Bone marrow (tissue), 2 donors: ENCODE data around the gene FOXP3.

Experiments
- DNase-seq, 2 donors: peaks; one replicate each; lab custom pipeline; 2025; lab: John Stamatoyannopoulos, UW

The FOXP3 gene

DNA sequence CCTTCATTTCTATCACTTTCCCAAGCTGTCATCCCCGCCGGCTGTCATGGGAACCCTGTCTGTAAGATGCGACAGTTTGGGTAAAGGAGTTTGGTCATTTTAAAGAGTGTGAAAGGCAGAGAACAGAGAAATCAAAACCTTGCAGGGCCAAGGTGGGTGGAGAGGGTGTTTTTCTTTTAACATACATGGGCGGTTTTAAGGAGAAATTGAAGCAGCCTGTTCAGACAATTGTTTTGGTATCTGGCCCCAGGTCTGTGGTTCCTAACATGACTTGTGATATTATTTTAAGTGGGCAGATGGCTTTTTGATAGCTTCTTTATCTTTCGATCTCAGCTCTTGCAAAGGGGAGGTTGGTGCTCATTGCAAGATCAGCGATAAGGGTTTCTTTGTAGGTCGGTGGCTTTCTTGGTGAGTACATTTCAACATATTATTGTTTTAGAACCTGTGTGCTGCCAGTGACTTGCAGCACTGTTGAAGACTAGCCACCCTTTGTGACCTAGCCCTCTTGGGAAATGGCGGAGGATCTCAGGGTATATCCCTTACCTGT is 8.7 kb upstream of the FOXP3 start:
- DNase-seq, result no peak

DNA sequence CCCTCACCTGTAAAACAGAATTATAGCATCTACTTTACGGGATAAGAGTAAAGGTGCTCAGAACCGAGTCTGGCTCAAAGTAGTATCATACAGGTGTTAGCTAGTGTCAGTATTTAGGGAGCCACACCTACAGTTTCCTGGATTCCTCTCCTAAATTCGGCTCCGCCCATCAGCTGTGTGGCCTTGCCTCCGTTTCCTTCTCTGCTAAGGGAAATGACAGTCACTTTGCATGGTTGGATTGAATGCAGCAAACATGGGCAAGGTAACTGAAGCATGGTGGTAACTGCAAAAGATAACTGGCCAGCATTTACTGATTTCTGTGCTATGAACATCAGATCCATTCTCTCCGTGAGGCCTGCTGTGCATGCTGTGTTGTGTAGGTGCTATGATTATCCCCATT is 7.9 kb upstream of the FOXP3 start:
- no peak for DNase-seq

GRCh38 chrX:49271341-49271740 is 6.8 kb upstream of the FOXP3 start:
- DNase-seq, result no peak

DNA sequence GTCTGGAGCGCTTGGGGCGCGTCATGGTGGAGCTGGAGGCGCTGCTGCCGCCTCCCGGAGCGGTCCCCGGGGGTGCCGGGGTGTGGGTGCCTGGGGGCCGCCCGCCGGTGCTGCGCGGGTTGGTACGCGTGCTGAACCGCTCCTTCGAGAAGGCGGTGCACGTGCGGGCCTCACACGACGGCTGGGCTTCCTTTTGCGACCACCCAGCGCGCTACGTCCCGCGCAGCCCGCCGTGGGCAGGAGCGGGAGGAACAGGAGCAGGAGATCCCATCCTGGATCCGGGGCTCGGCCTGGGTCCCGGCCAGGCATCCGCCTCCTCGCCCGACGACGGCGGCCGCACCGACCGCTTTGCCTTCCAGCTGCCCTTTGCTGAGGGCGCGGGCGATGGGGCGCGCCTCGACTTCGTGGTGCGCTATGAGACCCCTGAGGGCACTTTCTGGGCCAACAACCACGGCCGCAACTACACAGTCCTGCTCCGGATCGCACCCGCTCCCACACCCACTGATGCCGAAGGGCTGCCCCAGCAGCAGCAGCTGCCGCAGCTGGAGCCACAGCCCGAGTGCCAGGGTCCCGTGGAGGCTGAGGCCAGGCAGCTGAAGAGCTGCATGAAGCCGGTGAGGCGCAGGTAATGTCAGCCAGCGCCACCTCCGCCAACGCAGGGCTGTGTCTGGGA is 5.9 kb upstream of the FOXP3 start:
- no peak for DNase-seq

GRCh38 chrX:49269767-49270248 is 5.3 kb upstream of the FOXP3 start, which contains the start of gene PPP1R3F:
TSS of gene PPP1R3F (plus strand) at chrX:49269793. CDS start at chrX:49269870, 77 bp downstream.
- peak in 1 of 2 donors; percentile 48 for DNase-seq

- peak; percentile 68 to 96 for DNase-seq
Measured at GRCh38 chrX:49269010-49269766, 4.7 kb upstream of the FOXP3 start.

DNA sequence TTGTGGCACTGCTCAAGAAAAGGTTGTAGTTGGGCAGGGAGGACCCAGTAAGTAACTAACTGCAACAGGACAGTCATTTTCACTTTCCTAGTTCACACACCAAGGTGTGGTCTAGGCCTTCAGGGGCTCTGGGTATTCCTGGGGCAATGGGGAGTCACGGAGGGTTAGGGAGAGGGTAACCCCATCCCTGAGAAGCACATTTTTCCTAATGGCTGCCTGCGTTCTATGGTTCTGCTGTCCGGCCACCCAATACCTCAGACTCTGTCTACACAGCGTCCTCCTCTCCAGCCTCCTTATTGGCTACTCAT is 4.1 kb upstream of the FOXP3 start:
- no peak for DNase-seq

GRCh38 chrX:49266523-49267445 is 2.3 kb upstream of the FOXP3 start:
- DNase-seq, result no peak

DNA sequence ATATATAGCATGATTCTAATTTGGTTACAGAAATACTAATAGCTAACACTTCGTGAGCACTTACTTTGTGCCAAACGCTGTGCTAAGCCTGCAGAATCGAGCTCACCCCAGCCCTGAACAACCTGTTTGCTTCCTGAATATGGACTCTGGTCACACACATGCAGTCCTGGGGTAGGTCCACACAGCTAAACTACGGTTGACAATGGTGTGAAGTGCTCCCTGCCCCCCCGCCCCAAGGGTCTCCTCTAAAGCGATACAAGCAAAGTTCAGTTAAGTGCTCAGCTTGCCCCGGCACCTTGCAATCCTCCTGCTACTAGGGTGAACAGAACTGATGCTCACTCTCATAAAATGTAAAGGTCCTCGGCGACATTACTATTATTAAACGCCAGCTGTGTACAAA is 879 bp downstream of the FOXP3 start:
- no peak for DNase-seq

GRCh38 chrX:49262603-49263002 is 1.9 kb downstream of the FOXP3 start:
- DNase-seq, result no peak

DNA sequence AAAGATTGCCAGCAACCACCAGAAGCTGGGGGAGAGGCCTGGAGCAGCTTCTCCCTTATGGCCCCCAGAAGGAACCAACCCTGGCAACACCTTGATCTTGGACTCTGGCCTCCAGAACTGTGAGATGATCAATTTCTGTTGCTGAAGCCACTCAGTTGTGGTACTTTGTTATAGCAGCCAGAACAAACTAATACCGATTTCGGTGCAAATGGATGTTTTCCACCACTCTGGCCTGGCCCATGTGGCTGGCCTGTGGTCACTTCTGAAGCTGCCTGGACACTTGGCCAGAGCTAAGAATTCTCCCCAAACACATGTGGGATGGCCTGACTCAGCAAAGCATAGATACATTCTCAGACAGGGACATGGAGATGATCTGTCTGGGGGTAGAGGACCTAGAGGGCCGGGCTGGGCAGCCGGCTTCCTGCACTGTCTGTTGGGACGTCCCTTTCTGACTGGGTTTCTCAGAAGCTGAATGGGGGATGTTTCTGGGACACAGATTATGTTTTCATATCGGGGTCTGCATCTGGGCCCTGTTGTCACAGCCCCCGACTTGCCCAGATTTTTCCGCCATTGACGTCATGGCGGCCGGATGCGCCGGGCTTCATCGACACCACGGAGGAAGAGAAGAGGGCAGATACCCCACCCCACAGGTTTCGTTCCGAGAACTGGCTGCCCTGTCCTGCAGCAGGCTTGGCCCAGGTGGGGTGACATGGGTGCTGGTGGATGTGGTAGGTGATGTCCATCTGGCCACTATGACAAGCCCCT is 4.1 kb downstream of the FOXP3 start:
- DNase-seq, result no peak

GRCh38 chrX:49258749-49259124 is 5.8 kb downstream of the FOXP3 start:
- DNase-seq, result no peak

- no peak for DNase-seq
Measured at GRCh38 chrX:49257846-49258748, 6.4 kb downstream of the FOXP3 start.

GRCh38 chrX:49257074-49257790 is 7.3 kb downstream of the FOXP3 start:
- no peak for DNase-seq

GRCh38 chrX:49256268-49256995 is 8.1 kb downstream of the FOXP3 start:
- no peak for DNase-seq

DNA sequence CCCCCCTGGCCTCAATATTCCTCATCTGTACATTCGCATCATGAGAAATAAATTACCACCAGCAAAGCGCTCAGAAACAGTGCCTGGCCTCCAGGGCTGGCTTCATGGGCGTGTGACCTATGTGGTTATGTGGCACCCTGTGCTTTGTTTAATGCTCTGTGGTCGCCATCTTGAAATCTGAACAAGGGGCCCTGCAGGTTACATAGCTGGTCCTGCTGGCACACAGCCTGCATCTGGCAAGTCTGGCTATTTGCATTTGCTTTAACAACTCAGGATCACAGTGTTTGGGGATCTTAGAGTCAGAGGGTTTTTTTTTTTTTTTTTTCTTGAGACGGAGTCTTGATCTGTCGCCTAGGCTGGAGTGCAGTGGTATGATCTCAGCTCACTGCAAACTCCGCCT is 9.9 kb downstream of the FOXP3 start:
- no peak for DNase-seq

DNA sequence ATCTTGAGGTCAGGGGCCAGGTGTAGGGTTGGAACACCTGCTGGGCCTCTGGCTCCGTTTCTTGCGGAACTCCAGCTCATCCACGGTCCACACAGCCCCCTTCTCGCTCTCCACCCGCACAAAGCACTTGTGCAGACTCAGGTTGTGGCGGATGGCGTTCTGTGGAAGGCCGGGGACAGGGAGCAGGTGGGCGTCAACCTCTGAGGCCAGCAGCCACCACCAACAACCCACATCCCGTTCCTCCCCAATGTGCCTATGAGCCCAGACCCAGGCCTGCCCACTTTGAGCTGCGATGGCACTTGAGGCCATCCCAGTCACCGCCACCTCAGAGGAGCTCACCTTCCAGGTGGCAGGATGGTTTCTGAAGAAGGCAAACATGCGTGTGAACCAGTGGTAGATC is 13.2 kb downstream of the FOXP3 start:
- DNase-seq, result no peak

GRCh38 chrX:49250578-49250977 is 13.9 kb downstream of the FOXP3 start:
- DNase-seq, result no peak

DNA sequence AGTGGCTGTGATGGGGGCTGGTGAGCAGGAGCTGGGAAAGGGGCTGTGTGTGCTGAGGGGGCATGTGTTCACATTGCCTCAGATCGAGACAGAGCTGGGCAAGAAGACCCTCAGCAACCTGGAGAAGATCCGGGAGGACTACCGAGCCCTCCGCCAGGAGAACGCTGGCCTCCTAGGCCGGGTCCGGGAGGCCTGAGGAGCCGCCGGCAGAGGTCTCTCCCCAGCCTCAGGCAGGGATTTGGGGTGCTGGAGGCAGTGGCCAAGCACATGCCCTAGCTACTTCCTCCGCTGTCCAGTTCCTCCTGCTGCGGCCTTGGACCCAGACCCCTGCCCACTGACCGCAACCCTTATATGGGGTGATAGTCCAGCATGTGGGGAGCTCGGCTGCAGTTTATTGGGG is 14.4 kb downstream of the FOXP3 start:
- no peak for DNase-seq
